Suppressor macrophage treated with lipopolysaccharide for 4 hours (primary cell): ENCODE data around the gene NUP85.
A peak's percentile ranks its signal among the peaks of the same experiment; 100 is the strongest.
"Not testable (repeated sequence)": the region's sequence is repeated elsewhere in the genome, so short reads cannot be mapped to it uniquely, and the experiment has no call there.

ENCODE experiments used
- DNase-seq: peaks from one replicate; pipeline ENCODE4 v3.0.0-alpha.2; 2020

The NUP85 gene

GRCh38 chr17:75242461-75243042, 37.1 kb downstream of the NUP85 start:
- no peak for DNase-seq

- DNase-seq = peak; percentile 78
Observed at GRCh38 chr17:75244133-75244866, 38.8 kb downstream of the NUP85 start.

DNA sequence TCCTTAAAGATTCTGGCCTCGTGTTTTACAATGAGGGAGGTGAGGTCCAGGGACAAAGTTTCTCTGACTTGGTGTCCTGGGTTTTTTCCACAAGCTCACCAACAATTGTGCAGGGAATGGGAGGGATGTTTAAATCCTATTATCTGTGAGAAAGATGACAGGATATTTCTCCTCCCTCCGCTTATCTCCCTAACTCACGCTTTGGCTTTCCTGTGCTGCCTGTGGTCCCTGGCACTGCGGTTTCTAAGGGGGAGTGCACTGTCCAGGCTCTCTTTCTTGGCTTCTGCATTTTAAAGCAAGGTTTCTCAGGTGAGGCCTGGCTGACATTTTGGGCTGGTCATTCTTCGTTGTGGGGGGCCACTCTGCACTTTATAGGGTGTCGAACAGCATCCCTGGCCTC, 39.5 kb downstream of the NUP85 start:
- no peak for DNase-seq

DNA sequence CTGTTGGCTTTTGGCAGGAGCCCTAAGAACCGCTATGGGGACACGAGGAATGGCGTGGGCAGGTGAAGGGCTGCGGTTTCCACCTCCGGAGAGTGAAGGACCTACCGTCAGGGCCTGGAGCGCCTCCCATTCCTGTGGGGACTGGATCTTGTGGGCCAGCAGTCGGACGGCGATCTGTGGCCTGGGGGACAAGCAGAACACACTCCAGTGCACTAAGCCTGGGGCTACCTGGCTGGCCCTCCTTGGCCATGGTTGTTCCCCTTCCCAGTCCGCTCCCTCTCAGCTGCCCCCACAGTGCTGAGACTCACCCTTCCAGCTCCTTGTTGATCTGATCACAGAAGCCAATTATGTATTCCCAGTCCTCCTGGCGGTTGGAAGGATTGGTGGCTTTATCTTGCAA, 40.9 kb downstream of the NUP85 start:
- DNase-seq = no peak

GRCh38 chr17:75249564-75249963, 44.1 kb downstream of the NUP85 start:
- DNase-seq = no peak

- DNase-seq = peak; percentile 65
Observed at GRCh38 chr17:75250009-75250471, 44.6 kb downstream of the NUP85 start.

DNA sequence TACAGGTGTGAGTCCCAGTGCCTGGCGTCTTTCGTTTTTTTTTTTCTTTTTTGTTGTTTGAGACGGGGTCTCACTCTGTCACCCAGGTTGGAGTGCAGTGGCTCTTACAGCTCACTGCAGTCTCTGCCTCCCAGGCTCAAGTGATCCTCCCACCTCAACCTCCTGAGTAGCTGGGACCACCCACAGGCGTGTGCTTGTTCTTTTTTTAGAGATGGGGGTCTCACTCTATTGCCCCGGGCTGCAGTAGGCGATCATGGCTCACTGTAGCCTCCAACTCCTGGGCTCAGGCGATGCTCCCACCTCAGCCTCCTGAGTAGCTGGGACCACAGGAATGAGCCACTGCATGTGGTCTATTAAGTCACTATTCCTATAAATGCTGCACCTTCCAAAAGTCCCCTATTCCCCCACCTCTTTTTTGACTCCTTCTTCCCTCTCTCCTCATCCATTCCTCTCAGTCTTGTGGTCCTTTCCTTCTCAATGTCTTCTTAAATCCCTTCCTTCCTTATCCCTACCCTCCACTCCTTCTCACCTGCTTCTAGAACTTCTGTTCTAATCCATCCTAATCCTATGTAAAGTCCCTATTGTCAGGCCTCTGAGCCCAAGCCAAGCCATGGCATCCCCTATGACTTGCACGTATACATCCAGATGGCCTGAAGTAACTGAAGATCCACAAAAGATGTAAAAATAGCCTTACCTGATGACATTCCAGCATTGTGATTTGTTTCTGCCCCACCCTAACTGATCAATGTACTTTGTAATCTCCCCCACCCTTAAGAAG, 46.7 kb downstream of the NUP85 start:
- DNase-seq = no peak

- DNase-seq = not testable (repeated sequence)
Observed at GRCh38 chr17:75255954-75256698, 50.6 kb downstream of the NUP85 start.

DNA sequence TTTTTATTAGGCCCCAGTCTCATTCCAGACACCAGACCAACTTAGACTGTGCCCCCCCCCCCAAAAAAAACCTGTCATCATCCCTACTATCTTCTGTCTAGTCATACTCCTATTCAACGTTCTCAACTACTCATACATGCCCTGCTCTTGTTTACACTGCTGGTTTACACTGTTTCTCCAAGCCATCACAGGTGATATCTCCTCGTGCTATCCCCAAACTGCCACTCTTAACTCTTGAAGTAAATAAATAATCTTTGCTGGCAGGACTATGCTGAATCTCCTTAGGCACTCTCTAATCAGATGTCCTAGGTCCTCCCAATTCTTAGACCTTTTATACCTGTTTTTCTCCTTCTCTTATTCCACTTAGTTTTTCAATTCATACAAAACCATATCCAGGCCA, 51.7 kb downstream of the NUP85 start:
- DNase-seq = not testable (repeated sequence)

- peak; percentile 64 for DNase-seq
Observed at GRCh38 chr17:75260641-75261335, 55.3 kb downstream of the NUP85 start.

- peak; percentile 98 for DNase-seq
Observed at GRCh38 chr17:75261336-75262111, 56.0 kb downstream of the NUP85 start, which contains the start of the genes GGA3 and MRPS7. GGA3 (minus strand) TSS chr17:75261606; CDS start chr17:75261587, 19 bp downstream. MRPS7 (plus strand) TSS chr17:75261879; CDS start chr17:75261901, 22 bp downstream.

GRCh38 chr17:75262112-75262606, 56.7 kb downstream of the NUP85 start:
- DNase-seq = no peak

DNA sequence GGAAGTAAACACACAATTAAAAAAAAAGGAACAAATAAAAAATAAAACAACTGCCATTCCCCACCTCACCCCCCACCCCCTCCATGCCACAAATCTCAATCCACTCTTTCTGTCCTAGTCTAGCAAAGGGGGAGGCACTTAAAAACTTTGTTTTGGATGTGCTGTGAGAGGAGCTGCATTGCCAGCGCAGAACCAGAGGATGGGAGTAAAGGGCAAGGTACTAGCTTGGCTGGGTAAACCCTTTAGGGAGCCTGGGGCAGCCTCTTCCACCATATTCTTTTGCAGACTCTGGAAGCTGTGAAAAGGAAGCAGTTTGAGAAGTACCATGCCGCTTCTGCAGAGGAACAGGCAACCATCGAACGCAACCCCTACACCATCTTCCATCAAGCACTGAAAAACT, 57.6 kb downstream of the NUP85 start:
- DNase-seq = no peak

DNA sequence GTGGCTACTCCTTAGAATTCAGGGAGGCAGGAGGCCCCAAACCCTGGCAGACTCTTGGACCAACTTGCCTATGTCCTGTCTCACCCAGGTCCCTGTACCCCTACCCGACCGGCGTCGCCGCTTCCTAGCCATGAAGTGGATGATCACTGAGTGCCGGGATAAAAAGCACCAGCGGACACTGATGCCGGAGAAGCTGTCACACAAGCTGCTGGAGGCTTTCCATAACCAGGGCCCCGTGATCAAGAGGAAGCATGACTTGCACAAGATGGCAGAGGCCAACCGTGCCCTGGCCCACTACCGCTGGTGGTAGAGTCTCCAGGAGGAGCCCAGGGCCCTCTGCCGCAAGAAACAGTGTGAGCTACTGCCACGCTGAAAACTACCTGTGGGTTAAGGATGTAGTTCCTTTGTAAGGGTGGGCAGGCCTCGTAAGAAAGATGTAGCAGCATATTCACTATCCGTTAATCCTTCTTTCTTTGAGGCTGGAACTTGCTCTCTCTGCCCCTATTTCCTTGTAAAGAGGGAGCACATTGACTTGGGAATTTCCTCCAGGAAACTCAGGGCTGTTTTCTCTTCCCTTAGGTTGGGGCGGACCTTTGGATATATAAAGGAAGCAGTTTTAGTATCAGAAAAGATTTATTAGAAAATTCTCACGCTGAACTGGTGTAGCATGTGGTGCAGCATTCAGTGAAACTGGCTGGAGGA, 60.3 kb downstream of the NUP85 start:
- peak; percentile 38 for DNase-seq

GRCh38 chr17:75266316-75267152, 61.1 kb downstream of the NUP85 start:
- DNase-seq = no peak

DNA sequence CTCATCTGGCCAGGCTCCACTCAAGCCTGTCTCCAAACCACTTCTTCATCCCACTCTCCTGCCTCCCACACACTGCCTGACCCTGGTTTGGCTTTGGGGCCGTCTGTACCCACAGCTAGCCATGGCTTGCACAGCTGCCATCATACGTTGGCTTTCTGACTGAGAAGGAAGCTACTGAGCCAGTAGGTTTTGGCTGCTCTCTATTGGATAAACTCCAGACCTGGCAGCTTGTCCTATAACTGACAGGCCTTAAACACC, 61.6 kb downstream of the NUP85 start:
- DNase-seq = peak; percentile 68

GRCh38 chr17:75267411-75268232, 62.1 kb downstream of the NUP85 start:
- DNase-seq = no peak

- no peak for DNase-seq
Observed at GRCh38 chr17:75269844-75270217, 64.4 kb downstream of the NUP85 start.
